ENCODE results near the gene HES1.
"Not testable (repeated sequence)": the region's sequence is repeated elsewhere in the genome, so short reads cannot be mapped to it uniquely, and the experiment has no call there.

Gene HES1

GRCh38 chr3:194141415-194142155, 5.6 kb downstream of the HES1 start:
- peak; percentile 53 for DNase-seq (ENCODE audit: low read depth)

DNA sequence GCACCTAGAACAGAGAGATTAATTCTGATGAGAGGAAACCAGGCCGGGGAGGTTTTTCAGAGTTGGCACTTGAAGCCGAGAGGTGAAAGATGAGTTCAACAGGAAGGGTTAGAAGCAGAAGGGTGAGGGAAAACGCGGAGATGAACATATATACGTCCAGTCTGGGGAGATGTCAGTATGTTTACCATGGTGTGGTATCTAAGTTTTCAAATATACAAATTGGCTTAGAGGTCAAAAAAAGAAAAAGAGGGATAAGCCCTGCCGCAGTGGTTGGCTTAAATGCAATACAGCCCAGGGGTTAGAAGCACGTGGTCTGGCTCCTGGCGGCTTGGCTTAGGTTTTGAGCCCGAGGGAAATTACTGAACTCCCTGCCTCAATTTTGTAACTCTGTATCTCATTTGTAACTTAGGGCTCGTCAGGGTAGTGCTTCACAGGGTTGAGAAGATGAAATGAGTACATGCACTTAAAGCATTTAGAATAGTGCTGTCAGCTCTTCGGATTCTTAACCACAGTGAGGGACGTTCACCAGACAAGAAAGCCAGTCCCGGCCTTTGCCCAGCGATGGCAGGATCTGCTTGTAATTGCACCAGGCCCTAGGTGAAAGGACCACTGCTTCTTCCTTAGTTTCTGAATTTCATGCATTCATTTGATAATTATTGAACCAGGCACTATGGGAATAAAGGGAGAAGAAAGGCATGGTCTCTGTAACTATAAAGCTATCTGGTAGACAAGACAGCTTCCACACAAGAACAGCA, 6.4 kb downstream of the HES1 start:
- no peak for DNase-seq (ENCODE audit: low read depth)

- no peak for DNase-seq (ENCODE audit: low read depth)
Measured at GRCh38 chr3:194145702-194146101, 9.8 kb downstream of the HES1 start.

- no peak for DNase-seq (ENCODE audit: low read depth)
Measured at GRCh38 chr3:194147679-194148078, 11.7 kb downstream of the HES1 start.

DNA sequence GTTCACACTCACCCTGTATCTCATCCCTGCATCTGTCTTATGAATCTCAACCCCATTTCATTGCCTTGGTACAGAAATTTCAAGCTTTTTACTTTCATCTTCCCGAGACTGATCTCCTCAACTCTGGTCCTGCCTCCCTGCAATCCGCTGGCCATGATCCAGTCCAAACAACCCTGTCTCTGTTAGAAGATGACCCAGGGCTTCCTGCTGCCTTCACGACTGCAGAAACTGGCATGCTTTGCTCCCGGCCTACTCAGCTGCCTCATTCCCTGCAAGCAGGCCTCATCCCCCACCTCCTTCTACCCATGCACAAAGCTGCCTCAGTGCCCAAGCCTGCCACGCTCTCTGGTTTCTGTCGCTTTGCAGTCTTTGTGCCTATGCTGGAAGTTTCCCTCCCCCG, 12.4 kb downstream of the HES1 start:
- no peak for DNase-seq (ENCODE audit: low read depth)

GRCh38 chr3:194150252-194150934, 14.4 kb downstream of the HES1 start:
- no peak for DNase-seq (ENCODE audit: low read depth)

- not testable (repeated sequence) for DNase-seq (ENCODE audit: low read depth)
Measured at GRCh38 chr3:194150935-194151302, 15.0 kb downstream of the HES1 start.

- no peak for DNase-seq (ENCODE audit: low read depth)
Measured at GRCh38 chr3:194154346-194154745, 18.4 kb downstream of the HES1 start.

GRCh38 chr3:194156095-194156494, 20.1 kb downstream of the HES1 start:
- DNase-seq (ENCODE audit: low read depth) = no peak

DNA sequence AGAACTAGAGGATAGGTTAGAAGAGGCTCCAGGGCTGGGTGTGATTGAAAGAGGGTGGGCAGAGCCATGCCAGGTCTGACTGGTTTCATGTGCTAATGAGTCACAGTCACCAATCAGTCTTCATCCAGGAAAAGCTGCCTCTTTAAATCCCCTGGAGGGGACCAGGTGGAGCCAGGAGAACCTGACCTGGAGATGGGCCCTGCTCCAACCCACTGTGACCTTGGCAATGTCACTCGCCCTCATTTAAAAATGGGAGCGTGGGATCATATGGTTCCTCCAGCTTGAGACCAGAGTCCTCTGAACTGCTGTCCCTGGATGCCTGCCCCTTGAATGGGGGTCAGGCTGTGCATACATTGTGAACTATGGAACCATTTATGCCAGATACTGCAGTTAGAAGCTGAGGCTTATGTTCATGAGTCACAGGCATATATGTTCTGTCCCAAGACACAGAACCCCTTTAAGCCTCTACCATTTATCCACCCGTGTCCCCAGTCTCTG, 23.0 kb downstream of the HES1 start:
- DNase-seq (ENCODE audit: low read depth) = no peak

DNA sequence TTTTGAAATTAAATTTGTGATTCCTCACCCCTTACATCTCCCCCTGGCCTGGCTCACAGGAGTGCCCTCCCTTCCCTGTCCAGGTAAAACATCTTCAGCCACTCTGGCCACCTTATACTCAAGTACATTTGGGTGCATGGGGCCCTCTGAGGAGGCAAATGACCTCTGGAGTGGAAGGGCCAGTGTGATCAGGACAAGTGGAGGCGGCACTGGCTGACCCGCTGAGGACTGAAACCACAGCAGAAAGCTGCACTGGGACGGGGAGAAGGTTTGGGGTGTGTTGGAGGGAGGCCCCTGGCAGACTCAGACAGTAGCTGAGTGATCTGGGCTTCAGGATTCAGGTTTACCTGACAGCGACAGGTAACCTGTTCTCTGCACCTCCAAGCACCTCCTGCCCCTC, 24.2 kb downstream of the HES1 start:
- no peak for DNase-seq (ENCODE audit: low read depth)

- no peak for DNase-seq (ENCODE audit: low read depth)
Measured at GRCh38 chr3:194161131-194162045, 25.4 kb downstream of the HES1 start.

DNA sequence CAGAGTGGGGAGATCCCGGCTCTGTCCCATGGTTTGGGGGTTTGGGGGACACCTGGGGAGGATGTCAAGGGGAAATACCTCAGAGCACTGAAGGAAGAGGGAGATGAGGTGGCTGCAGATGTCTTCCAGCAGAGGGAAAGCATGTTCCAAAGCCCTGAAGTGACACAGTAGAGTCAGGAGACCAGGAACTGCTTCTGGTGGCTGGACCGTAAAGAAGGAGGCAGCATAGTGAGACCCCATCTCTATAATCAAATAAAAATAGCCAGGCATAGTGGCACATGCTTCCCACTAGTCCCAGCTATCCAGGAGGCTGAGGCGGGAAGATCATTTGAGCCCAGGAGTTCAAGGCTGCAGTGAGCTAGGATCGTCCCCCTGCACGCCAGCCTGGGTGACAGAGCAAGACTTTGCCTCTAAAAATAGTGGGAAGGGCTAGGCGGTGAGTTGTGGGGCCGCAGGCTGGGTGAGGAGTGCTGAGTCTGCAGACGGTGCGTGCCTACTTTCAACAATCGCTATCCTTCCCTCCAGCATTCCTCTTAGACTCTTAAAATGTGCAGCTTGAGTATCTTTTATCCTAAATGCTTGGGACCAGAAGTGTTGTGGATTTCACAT, 26.2 kb downstream of the HES1 start:
- no peak for DNase-seq (ENCODE audit: low read depth)

GRCh38 chr3:194162817-194163584, 27.1 kb downstream of the HES1 start:
- DNase-seq (ENCODE audit: low read depth) = no peak

DNA sequence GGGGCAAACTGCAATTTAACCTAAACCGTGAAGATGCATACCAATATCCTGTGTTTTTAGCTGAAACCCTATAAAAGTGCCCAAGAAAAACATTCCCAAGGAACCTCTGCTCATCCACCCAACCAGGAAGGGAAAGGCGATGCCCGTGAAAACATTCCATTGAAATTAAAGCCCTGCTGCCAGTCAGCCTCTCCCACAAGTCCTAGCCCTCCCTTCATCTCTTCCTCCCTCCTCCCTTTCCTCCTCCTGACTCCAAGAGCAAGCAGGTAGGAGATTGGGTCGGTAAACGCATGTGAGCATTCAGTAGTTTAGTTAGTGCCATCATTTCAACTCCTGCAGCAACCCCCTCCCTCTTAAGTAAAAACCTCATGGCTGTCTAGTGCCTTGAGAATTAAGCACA, 27.7 kb downstream of the HES1 start:
- DNase-seq (ENCODE audit: low read depth) = no peak

DNA sequence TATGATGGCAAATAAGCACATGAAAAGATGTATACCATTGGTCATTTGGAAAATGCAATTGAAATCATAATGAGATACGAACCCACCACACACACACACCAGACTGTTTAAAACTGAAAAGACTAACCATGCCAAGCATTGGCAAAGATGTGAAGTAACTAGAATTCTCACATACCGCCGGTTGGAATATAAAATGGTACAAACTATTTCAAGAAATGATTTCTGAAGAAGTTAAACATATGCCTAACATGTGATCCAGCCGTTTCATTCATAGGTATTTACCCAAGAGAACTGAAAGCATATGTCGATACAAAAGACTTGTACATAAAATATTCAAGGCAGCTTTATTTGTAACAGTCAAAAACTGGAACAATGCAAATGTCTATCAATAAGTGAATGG, 28.9 kb downstream of the HES1 start:
- DNase-seq (ENCODE audit: low read depth) = no peak

DNA sequence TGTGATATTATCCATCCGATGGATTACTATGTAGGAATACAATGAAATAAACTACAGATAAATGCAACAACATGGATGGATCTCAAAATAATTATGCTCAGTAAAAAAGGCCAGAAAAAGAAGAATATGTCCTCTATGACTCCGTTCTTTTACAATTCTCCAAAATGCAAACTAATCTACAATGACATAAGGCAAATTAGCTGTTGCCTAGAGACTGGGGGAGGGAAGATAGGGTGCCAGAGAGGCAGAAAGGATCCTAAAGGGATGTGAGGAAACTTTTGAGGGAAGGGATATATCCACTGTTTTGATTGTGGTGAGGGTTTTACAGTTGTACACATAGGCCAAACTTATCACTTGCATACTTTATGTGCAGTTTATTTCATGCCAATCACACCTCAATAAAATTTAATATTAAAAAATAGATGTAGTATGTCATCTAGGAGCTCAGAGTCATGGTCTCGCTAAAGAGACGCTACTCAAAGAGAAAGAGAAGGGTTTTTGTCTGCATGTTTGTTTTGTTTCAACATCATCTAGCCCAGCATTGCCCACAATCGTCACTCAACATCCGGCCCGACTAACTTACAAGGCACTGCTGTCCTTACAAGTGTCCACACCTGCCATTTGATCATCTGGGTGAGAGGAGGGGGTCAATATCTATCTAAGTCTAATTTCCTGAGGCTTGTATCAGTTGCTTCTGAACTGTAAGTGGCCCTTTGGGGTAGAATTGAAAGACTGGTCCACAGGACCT, 29.5 kb downstream of the HES1 start:
- no peak for DNase-seq (ENCODE audit: low read depth)

DNA sequence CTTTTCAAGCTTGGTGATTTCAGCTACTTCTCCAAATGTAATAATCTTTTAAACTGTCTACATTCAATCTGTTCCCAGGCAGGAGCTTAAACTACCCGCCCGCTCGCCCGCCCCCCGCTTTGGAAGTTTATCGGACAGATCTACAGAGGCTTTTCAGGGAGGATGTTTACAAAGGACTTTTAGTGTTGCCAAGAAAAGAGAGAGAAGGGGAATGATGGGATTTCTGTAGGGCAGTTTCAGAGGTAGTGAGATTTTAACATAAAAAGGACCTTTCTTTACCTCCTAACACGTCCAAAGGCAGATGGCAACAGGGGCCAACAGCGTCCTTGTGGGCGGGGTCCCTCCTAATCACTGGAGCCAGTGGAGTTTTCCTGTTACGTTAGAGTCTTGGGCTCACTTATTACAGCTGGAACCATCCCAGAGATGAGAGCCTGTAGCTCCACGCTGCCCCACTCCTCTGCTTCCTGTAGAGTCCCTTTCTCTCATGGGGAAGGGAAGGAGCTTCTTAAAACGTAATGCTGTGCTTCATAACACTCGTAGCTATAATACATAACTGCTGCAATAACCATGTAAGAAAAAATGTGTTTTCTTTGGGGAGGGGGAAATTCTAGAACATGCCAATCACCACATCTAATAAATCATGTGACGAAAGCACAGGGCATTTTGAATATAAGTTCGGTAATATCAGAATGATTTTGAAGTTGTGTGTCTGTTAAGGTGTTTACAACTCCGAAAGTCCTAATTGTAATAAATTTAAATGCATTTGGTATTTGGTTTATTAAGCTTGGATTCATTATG, 30.9 kb downstream of the HES1 start:
- no peak for DNase-seq (ENCODE audit: low read depth)
